ENCODE results near the gene C5orf24.

C5orf24 gene

GRCh38 chr5:134845852-134846640, at the start of gene C5orf24:
TSS of gene C5orf24 (plus strand) at chr5:134845968. CDS start at chr5:134854901, 8,933 bp downstream.
- H3K4me2 ChIP-seq (ENCODE audit: low read length), result peak within 1 kb of the TSS; percentile 82
- H4K20me1 ChIP-seq (ENCODE audit: control insufficient read depth, insufficient read depth, low read depth, low read length), result no peaks in the 10 kb centered on the region
- peaks cover 11% of the 10 kb centered on the region; the same call in 1 of the 2 replicates for H3F3A ChIP-seq (ENCODE audit: control insufficient read depth, insufficient read depth)
- no peaks in the 10 kb centered on the region for H3K9me2 ChIP-seq (replicated peaks; ENCODE audit: control insufficient read depth, low read length)
- H3K36me3 ChIP-seq (ENCODE audit: control insufficient read depth, low read length), result peaks cover 46% of the 10 kb centered on the region
- no peaks in the 10 kb centered on the region for H3K27me3 ChIP-seq (ENCODE audit: control insufficient read depth, low read length)
- TF ChIP-seq, protein P1, sequence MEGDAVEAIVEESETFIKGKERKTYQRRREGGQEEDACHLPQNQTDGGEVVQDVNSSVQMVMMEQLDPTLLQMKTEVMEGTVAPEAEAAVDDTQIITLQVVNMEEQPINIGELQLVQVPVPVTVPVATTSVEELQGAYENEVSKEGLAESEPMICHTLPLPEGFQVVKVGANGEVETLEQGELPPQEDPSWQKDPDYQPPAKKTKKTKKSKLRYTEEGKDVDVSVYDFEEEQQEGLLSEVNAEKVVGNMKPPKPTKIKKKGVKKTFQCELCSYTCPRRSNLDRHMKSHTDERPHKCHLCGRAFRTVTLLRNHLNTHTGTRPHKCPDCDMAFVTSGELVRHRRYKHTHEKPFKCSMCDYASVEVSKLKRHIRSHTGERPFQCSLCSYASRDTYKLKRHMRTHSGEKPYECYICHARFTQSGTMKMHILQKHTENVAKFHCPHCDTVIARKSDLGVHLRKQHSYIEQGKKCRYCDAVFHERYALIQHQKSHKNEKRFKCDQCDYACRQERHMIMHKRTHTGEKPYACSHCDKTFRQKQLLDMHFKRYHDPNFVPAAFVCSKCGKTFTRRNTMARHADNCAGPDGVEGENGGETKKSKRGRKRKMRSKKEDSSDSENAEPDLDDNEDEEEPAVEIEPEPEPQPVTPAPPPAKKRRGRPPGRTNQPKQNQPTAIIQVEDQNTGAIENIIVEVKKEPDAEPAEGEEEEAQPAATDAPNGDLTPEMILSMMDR (IDR thresholded peaks at IDR 0.05; ENCODE audit: low read depth, low read length, poor library complexity, severe bottlenecking), result no peak
- TF ChIP-seq EZH2phosphoT487 (IDR thresholded peaks at IDR 0.05; ENCODE audit: borderline replicate concordance, low read length), result no peak
- peaks cover 20% of the 10 kb centered on the region for H3K4me1 ChIP-seq (ENCODE audit: control insufficient read depth, low read length)
- H3K79me2 ChIP-seq (ENCODE audit: control insufficient read depth, low read length), result peaks cover 56% of the 10 kb centered on the region
- H3K4me3 ChIP-seq (ENCODE audit: low read length), result peak within 1 kb of the TSS; percentile 91
- no peaks in the 10 kb centered on the region for H3K9me3 ChIP-seq (ENCODE audit: control insufficient read depth, insufficient read depth, low read length)
- H3K27ac ChIP-seq (ENCODE audit: low read depth, low read length), result peak within 1 kb of the TSS; percentile 86

DNA sequence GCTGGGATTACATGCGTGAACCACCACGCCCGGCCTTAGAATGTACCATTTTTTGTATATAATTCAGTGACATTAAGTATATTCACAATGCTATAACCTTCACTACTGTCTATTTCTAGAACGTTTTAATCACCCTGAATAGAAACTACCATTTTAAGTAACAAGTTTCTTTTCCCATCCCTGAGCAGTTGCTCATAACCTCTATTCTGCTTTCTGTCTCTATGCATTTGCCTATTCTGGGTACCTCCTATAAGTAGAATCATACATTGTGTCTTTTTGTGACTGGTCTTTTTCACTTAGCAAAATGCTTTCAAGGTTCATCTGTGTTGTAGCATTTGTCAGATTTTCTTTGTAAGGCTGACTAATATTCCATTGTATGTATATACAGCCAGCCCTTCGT, 47.3 kb upstream of the C5orf24 start:
- Histone ChIP-seq H4K20me1 (ENCODE audit: control insufficient read depth, insufficient read depth, low read depth, low read length) (no peaks in the 10 kb centered on the region), H3K27me3 (ENCODE audit: control insufficient read depth, low read length) (no peaks in the 10 kb centered on the region), H3K9me3 (ENCODE audit: control insufficient read depth, insufficient read depth, low read length) (no peaks in the 10 kb centered on the region), H3K27ac (ENCODE audit: low read depth, low read length) (no peak overlapping the region), H3K4me3 (ENCODE audit: low read length) (no peak overlapping the region), H3K4me1 (ENCODE audit: control insufficient read depth, low read length) (no peaks in the 10 kb centered on the region), H3K79me2 (ENCODE audit: control insufficient read depth, low read length) (no peaks in the 10 kb centered on the region), H3F3A (ENCODE audit: control insufficient read depth, insufficient read depth) (no peaks in the 10 kb centered on the region), H3K4me2 (ENCODE audit: low read length) (no peak overlapping the region), H3K36me3 (ENCODE audit: control insufficient read depth, low read length) (peaks cover 84% of the 10 kb centered on the region), H3K9me2 (replicated peaks; ENCODE audit: control insufficient read depth, low read length) (no peaks in the 10 kb centered on the region)
- TF ChIP-seq EZH2phosphoT487 (IDR thresholded peaks at IDR 0.05; ENCODE audit: borderline replicate concordance, low read length), result no peak
- TF ChIP-seq, protein P1 (IDR thresholded peaks at IDR 0.05; ENCODE audit: low read depth, low read length, poor library complexity, severe bottlenecking), result no peak

DNA sequence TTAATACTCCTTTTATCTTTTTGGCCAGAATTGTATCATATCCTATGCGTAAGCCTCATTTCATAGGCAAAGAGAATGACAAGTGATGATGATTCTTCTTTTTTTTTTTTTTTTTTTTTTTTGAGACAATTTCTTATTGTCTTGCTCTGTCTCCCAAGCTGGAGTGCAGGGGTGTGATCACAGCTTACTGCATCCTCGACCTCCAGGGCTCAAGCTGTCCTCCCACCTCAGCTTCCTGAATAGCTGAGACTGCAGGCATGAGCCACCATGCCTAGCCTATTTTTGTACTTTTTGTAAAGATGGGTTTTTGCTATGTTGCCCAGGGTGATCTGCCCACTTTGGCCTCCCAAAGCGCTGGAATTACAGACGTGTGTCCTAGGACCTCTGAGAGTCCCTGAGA, 41.9 kb upstream of the C5orf24 start:
- no peak overlapping the region for H3K4me3 ChIP-seq (ENCODE audit: low read length)
- H3K9me2 ChIP-seq (replicated peaks; ENCODE audit: control insufficient read depth, low read length), result no peaks in the 10 kb centered on the region
- H3K4me1 ChIP-seq (ENCODE audit: control insufficient read depth, low read length), result no peaks in the 10 kb centered on the region
- no peaks in the 10 kb centered on the region for H3K27me3 ChIP-seq (ENCODE audit: control insufficient read depth, low read length)
- no peaks in the 10 kb centered on the region for H3F3A ChIP-seq (ENCODE audit: control insufficient read depth, insufficient read depth)
- H3K4me2 ChIP-seq (ENCODE audit: low read length), result no peak overlapping the region
- H3K79me2 ChIP-seq (ENCODE audit: control insufficient read depth, low read length), result peaks cover 2% of the 10 kb centered on the region; the same call in 1 of the 2 replicates
- no peak for TF ChIP-seq EZH2phosphoT487 (IDR thresholded peaks at IDR 0.05; ENCODE audit: borderline replicate concordance, low read length)
- TF ChIP-seq, protein P1 (IDR thresholded peaks at IDR 0.05; ENCODE audit: low read depth, low read length, poor library complexity, severe bottlenecking), result no peak
- H3K36me3 ChIP-seq (ENCODE audit: control insufficient read depth, low read length), result peaks cover 81% of the 10 kb centered on the region
- H3K9me3 ChIP-seq (ENCODE audit: control insufficient read depth, insufficient read depth, low read length), result no peaks in the 10 kb centered on the region
- no peaks in the 10 kb centered on the region for H4K20me1 ChIP-seq (ENCODE audit: control insufficient read depth, insufficient read depth, low read depth, low read length)
- H3K27ac ChIP-seq (ENCODE audit: low read depth, low read length), result no peak overlapping the region

Measured in DOHH2 (cell line).